Myocyte (in vitro differentiated cells): ENCODE data around the gene CSH2. TPM values are rescaled to one million over a fixed set of nuclear protein-coding genes. Genes with fewer than 3 reads are reported as not detected.
"Not testable (repeated sequence)": the region's sequence is repeated elsewhere in the genome, so short reads cannot be mapped to it uniquely, and the experiment has no call there.

Experiments
- DNase-seq: peaks from one replicate; pipeline ENCODE4 v3.0.0-alpha.2; 2012; ENCODE audit warnings: low read depth
- total RNA-seq: library from RNA; depleted of rRNA; stranded (reverse); fragments of >200 nt; gene quantifications from 2 replicates; pipeline ENCODE4 v1.2.3, GENCODE V29; 2014

Gene CSH2
- total RNA-seq, 1 donor from 2014 or later = not detected

DNA sequence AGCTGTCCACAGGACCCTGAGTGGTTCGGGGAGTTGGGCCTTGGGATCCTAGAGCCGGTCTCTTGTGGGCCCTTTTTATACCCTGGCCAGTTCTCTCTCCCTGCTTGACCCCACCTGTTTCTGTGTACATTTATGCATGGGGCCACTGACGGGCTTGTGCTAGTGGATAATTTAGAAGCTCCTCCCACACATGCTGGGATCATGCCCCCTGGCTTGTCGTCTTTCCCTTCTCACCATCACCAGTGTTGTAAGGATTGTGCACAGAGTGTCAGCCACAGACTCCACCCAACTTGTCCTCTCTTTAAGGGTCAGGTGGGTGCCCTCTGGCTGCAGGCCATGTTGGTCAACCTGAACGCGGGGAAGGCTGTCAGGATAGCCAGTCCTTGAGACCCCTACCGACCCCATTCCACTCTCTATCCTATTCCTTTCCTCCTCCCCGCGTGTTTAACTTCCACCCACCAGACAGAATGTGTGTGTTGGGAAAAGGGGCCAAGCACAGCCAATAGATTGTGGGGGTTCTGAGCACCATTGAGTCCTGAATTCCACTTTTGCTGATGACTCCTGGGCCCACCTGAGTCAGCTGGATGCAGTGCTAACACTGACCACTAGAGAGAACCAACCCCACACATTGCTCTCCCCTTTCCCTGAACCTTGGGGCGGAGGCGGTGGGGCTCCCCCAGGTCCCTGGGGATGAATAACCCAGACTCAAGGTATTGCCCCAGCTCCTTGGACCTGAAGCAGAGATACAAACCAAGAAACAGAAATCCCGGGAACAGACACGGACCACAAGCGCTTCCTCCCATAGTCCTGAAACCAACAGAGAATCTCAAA lies 23.3 kb upstream of the CSH2 start, which contains the start of gene CSH1:
Gene CSH1, minus strand, starts transcription at position 51 of the 831 bp plus-strand sequence. CDS start 63 bp downstream, outside the sequence.
- DNase-seq = not testable (repeated sequence)

DNA sequence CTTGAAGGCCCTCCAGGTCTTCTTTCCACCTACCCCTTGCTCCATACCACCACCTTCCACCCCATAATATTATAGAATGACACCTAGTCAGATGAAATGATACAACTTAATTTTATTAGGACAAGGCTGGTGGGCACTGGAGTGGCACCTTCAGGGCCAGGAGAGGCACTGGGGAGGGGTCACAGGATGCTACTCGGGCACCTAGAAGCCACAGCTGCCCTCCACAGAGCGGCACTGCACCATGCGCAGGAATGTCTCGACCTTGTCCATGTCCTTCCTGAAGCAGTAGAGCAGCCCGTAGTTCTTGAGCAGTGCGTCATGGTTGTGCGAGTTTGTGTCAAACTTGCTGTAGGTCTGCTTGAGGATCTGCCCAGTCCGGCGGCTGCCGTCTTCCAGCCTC lies 21.3 kb upstream of the CSH2 start:
- DNase-seq = not testable (repeated sequence)

DNA sequence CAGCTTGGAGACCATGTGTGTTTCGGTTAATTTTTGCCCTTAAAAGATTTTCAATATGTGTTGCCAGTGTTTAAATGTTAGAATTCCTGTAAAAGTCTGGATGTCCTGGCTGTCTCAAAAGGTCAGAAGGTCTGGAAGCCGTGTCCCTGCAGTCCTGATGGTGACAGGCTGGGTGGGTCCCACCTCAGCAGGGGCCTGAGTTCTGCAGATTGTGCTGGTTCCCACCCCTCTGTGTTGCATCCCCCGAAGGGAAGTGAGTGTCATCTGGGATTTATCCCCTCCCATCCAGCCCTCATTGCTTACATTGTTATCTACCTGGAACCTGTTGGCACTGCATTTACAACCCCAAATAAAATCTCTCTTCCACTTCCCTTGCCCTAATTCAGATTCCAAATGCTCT lies 20.5 kb upstream of the CSH2 start:
- not testable (repeated sequence) for DNase-seq

- peak; percentile 17 for DNase-seq
Observed at GRCh38 chr17:63892316-63893037, 19.0 kb upstream of the CSH2 start.

DNA sequence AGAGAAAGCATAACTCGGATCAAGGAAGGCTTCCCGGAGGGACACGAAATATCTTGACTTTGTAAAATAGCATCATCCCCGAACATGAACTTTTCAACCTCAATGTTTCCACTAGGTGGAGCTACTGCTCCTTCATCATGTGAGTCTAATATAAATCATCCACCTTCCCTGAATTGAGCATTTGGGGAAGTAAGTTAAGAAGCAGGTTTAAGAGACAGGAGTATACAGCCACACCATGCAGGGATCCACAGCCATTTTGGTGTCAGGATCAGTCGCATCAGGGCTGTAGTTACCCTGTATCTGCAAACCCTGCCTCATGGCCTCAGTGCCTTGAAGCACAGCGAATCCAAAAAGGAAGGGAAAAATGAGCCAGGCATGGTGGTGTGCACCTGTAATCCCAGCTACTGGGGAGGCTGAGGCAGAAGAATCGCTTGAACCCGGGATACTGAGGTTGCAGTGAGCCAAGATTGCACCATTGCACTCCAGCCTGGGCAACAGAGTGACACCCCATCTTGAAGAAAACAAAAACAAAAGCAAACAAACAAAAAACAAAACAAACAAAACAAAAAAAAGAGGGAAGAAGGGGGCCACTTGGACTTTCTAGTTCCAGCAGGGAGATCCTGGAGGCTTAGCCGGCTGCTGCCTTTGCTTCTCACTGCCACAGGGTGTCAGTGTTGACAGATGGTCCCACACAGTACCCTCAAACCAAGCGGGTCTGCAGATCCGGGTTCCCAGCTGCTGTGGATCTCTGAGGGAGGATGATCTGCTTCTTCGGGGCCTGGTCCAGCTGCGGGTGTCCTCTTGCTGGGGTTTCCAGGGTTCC lies 15.8 kb upstream of the CSH2 start:
- DNase-seq = peak; percentile 51

DNA sequence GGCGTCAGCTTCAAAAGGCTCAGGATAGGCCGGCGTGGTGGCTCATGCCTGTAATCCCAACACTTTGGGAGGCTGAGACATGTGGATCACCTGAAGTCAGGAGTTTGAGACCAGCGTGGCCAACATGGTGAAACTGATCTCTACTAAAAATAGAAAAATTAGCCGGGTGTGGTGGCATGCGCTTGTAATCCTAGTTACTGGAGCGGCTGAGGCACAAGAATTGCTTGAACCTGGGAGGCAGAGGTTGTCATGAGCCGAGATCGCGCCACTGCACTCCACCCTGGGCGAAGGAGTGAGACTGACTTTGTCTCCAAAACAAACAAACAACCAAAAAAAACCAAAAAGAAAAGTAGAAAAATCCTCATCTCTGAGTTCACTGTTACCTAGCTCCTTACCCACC lies 11.6 kb upstream of the CSH2 start:
- DNase-seq = not testable (repeated sequence)

DNA sequence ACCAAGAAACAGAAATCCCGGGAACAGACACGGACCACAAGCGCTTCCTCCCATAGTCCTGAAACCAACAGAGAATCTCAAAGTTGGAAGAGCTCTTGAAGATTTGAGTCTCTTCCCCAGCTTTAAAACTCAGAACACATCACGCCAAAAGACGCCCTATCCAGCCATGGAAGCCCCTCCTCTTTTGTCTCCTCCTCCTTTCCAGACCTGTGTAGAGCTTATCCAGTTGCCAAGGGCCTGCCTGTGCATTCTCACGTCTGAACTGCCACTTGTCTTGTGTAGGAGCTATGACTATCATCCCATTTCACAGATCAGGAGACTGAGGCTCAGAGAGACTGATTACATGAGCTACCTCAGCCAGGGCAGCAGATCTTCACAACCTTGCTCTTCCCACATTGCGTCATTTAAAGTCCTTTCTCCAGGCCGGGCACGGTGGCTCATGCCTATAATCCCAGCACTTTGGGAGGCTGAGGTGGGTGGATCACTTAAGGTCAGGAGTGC lies 9.2 kb upstream of the CSH2 start:
- not testable (repeated sequence) for DNase-seq

DNA sequence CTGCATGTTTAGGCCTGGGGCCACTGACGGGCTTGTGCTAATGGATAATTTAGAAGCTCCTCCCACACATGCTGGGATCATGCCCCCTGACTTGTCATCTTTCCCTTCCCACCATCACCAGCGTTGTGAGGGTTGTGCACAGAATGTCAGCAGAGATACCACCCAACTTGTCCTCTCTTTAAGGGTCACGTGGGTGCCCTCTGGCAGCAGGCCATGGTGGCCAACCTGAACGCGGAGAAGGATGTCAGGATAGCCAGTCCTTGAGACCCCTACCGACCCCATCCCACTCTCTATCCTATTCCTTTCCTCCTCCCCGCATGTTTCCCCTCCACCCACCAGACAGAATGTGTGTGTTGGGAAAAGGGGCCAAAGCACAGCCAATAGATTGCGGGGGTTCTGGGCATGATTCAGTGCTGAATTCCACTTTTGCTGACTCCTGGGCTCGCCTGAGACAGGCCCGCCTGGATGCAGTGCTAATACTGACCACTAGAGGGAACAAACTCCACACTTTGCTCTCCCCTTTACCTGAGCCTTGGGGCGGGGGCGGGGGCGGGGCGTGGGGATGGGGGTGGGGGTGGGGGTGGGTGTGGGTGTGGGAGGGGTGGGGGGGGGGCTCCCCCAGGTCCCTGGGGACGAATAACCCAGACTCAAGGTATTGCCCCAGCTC lies 8.6 kb upstream of the CSH2 start, which contains the start of gene GH2:
Gene GH2, minus strand, starts transcription at position 10 of the 667 bp plus-strand sequence. CDS start 143 bp downstream, outside the sequence.
- DNase-seq = peak; percentile 31

DNA sequence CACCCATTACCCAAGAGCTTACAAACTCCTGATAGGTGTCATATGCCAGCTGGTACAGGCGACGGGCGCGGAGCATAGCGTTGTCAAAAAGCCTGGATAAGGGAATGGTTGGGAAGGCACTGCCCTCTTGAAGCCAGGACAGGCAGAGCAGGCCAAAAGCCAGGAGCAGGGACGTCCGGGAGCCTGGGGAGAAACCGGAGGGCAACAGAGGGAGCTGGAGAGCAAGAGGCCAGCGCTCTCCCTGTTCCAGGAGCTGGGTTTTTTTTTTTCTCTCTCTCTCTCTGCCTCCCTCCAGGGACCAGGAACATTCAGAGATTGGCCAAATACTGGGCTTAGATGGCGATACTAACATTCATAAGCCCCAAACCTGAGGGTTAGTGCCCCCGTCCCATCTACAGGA lies 7.9 kb upstream of the CSH2 start:
- peak; percentile 10 for DNase-seq

DNA sequence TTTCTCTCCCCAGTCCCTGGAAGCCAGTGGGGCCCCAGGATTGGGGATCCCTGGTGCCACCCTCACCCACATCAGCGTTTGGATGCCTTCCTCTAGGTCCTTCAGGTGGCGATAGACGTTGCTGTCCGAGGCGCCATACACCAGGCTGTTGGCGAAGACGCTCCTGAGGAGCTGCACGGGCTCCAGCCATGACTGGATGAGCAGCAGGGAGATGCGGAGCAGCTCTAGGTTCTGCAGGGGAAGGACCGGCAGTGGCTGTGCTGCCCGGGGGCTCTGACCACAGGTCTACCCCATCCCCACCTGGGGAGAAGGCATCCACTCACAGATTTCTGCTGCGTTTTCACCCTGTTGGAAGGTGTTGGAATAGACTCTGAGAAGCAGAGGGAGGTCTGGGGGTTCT lies 7.2 kb upstream of the CSH2 start:
- DNase-seq = no peak

- DNase-seq = not testable (repeated sequence)
Observed at GRCh38 chr17:63878413-63878812, 4.9 kb upstream of the CSH2 start.

DNA sequence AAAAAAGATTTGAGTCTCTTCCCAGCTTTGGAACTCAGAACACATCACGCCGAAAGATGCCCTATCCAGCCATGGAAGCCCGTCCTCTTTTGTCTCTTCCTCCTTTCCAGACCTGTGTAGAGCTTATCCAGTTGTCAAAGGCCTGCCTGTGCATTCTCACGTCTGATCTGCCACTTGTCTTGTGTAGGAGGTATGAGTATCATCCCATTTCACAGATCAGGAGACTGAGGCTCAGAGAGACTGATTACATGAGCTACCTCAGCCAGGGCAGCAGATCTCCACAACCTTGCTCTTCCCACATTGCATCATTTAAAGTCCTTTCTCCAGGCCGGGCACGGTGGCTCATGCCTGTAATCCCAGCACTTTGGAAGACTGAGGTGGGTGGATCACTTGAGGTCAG lies 1.2 kb upstream of the CSH2 start:
- not testable (repeated sequence) for DNase-seq

- not testable (repeated sequence) for DNase-seq
Observed at GRCh38 chr17:63874061-63874626, 667 bp upstream of the CSH2 start.

- not testable (repeated sequence) for DNase-seq
Observed at GRCh38 chr17:63871646-63872365, 1.7 kb downstream of the CSH2 start.

DNA sequence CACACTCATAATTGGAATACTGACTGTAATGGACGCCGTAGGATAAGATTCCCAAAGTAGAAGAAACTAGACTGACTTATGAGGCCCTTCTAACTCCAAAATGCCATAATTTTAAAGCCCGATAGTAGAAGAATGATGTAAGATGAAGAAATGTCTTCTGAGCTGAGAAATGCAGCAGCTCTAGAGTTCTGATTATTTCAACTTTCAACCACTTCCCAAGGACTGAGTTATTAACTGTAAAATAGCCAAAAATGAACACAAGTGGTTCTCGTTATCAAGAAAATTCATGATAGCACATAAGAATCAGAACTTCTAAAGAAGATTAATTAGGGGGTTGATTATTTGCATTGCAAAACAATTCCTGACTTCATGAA lies 3.2 kb downstream of the CSH2 start:
- DNase-seq = not testable (repeated sequence)

- peak; percentile 22 for DNase-seq
Observed at GRCh38 chr17:63869491-63870291, 3.8 kb downstream of the CSH2 start.

DNA sequence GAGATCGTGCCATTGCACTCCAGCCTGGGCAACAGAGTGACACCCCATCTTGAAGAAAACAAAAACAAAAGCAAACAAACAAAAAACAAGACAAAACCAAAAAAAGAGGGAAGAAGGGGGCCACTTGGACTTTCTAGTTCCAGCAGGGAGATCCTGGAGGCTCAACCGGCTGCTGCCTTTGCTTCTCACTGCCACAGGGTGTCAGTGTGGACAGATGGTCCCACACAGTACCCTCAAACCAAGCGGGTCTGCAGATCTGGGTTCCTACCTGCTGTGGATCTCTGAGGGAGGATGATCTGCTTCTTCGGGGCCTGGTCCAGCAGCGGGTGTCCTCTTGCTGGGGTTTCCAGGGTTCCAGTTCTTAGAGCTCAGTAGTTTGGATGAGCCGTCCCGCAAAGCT lies 6.9 kb downstream of the CSH2 start:
- peak; percentile 15 for DNase-seq

GRCh38 chr17:63859257-63859656 lies 14.2 kb downstream of the CSH2 start:
- DNase-seq = no peak

GRCh38 chr17:63856425-63856824 lies 17.1 kb downstream of the CSH2 start:
- not testable (repeated sequence) for DNase-seq
